ENCODE measurements around the gene WDR43.

WDR43 gene

GRCh38 chr2:28908172-28908571 is 13.7 kb downstream of the WDR43 start:
- TF ChIP-seq ZFP3 (CRISPR knock-in tag; IDR thresholded peaks at IDR 0.05), result no peak
- TF ChIP-seq CSRNP3 (CRISPR knock-in tag; IDR thresholded peaks at IDR 0.05), result no peak
- TF ChIP-seq BACH2 (CRISPR knock-in tag; IDR thresholded peaks at IDR 0.05; ENCODE audit: borderline replicate concordance), result no peak
- TF ChIP-seq ZNF565 (CRISPR knock-in tag; conservative IDR thresholded peaks at IDR 0.05; ENCODE audit: low read depth), result no peak
- TF ChIP-seq TCF4 (CRISPR knock-in tag; IDR thresholded peaks at IDR 0.05; ENCODE audit: borderline replicate concordance), result no peak
- no peak for TF ChIP-seq TSHZ2 (CRISPR knock-in tag; IDR thresholded peaks at IDR 0.05)
- no peak for TF ChIP-seq ESRRG (CRISPR knock-in tag; IDR thresholded peaks at IDR 0.05)
- TF ChIP-seq ZFP30 (CRISPR knock-in tag; IDR thresholded peaks at IDR 0.05), result no peak
- TF ChIP-seq CREB5 (CRISPR knock-in tag; IDR thresholded peaks at IDR 0.05; ENCODE audit: low read depth), result no peak
- no peak for TF ChIP-seq CSDC2 (CRISPR knock-in tag; IDR thresholded peaks at IDR 0.05)
- TF ChIP-seq ZNF8 (CRISPR knock-in tag; IDR thresholded peaks at IDR 0.05), result no peak
- TF ChIP-seq ISL1 (CRISPR knock-in tag; IDR thresholded peaks at IDR 0.05), result no peak
- TF ChIP-seq OSR1 (CRISPR knock-in tag; IDR thresholded peaks at IDR 0.05), result no peak
- TF ChIP-seq RARB (CRISPR knock-in tag; IDR thresholded peaks at IDR 0.05), result no peak
- no peak for ATAC-seq

- TF ChIP-seq ZFP30 (CRISPR knock-in tag; IDR thresholded peaks at IDR 0.05) (no peak), GLIS3 (CRISPR knock-in tag; IDR thresholded peaks at IDR 0.05) (no peak), TOX (CRISPR knock-in tag; IDR thresholded peaks at IDR 0.05; ENCODE audit: borderline replicate concordance) (no peak), TCF4 (CRISPR knock-in tag; IDR thresholded peaks at IDR 0.05; ENCODE audit: borderline replicate concordance) (no peak), TSHZ2 (CRISPR knock-in tag; IDR thresholded peaks at IDR 0.05) (no peak), PPARA (CRISPR knock-in tag; IDR thresholded peaks at IDR 0.05; ENCODE audit: borderline replicate concordance) (no peak), RARB (CRISPR knock-in tag; IDR thresholded peaks at IDR 0.05) (no peak), ARNTL (CRISPR knock-in tag; IDR thresholded peaks at IDR 0.05; ENCODE audit: borderline replicate concordance, low read depth) (no peak), ZC3H10 (CRISPR knock-in tag; IDR thresholded peaks at IDR 0.05) (no peak), ZNF8 (CRISPR knock-in tag; IDR thresholded peaks at IDR 0.05) (no peak), CSRNP3 (CRISPR knock-in tag; IDR thresholded peaks at IDR 0.05) (no peak), SNAI2 (CRISPR knock-in tag; IDR thresholded peaks at IDR 0.05) (no peak), CREB5 (CRISPR knock-in tag; IDR thresholded peaks at IDR 0.05; ENCODE audit: low read depth) (no peak), BACH2 (CRISPR knock-in tag; IDR thresholded peaks at IDR 0.05; ENCODE audit: borderline replicate concordance) (no peak)
- no peak for ATAC-seq
Observed at GRCh38 chr2:28909655-28910353, 15.3 kb downstream of the WDR43 start.

All from SK-N-SH treated with all-trans-retinoic acid at 6 μM for 48 hours (cell line).